Measurements from ENCODE around the gene GARIN5A. TPM values are rescaled to one million over a fixed set of nuclear protein-coding genes. Genes with fewer than 3 reads are reported as not detected.
A peak's percentile ranks its signal among the peaks of the same experiment; 100 is the strongest.

Gene GARIN5A
- total RNA-seq, 4 donors from 2014 or later, result 0.55 to 4.2 (median 0.79) TPM; not detected in 1

DNA sequence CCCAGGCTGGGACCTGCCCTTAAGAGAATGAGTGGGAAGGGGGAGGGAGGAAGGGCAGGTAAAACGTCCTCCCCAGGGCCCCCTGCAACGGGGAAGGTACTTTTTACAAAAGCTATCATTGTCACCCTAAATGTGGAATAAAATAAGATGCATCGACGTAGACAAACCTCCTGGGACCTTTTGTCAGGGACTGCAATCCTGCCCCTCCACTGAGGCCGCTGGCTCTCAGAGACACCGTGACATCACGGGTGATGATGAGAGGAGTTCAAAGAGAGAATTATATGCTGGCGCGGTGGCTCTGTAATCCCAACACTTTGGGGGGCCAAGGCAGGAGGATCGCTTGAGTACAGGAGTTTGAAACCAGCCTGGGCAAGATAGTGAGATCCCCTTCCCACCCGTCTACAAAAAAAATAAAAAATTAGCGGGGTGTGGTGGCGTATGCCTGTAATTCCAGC is 45.7 kb downstream of the GARIN5A start:
- intact Hi-C loops (cut with DNase I; ENCODE audit: low total_unique reads) (no loop called here), in situ Hi-C loops (cut with MboI; ENCODE audit: low pct_ligation_motif_present in 1 of 4, low pct_unique_long_range_greater_than_20kb in 1 of 4, low sequenced_read_pairs in 3 of 4) (no loop called here)
- no peaks in the 10 kb centered on the region for H3K9me3 ChIP-seq
- peak overlapping the region in 2 of 4 donors; percentile 51 to 73 for H3K4me3 ChIP-seq
- H3K4me1 ChIP-seq, result peaks cover 6 to 26% (median 20%) of the 10 kb centered on the region in 4 donors
- 15% methylated on average over 13 of the region's 13 CpGs; no CpG with 5 or more reads in 1 of the 2 donors for WGBS, 2 donors (ENCODE audit: low coverage in 1 of 2)
- H3K27me3 ChIP-seq, result peaks cover 59% of the 10 kb centered on the region
- no peaks in the 10 kb centered on the region for H3K36me3 ChIP-seq
- H3K27ac ChIP-seq, result peak overlapping the region in 3 of 4 donors; percentile 51 to 71 (median 69)
- TF ChIP-seq POLR2AphosphoS5 (IDR thresholded peaks at IDR 0.05), result no peak
- no peak for TF ChIP-seq EP300 (IDR thresholded peaks at IDR 0.05; ENCODE audit: low read depth)
- TF ChIP-seq, protein P1, sequence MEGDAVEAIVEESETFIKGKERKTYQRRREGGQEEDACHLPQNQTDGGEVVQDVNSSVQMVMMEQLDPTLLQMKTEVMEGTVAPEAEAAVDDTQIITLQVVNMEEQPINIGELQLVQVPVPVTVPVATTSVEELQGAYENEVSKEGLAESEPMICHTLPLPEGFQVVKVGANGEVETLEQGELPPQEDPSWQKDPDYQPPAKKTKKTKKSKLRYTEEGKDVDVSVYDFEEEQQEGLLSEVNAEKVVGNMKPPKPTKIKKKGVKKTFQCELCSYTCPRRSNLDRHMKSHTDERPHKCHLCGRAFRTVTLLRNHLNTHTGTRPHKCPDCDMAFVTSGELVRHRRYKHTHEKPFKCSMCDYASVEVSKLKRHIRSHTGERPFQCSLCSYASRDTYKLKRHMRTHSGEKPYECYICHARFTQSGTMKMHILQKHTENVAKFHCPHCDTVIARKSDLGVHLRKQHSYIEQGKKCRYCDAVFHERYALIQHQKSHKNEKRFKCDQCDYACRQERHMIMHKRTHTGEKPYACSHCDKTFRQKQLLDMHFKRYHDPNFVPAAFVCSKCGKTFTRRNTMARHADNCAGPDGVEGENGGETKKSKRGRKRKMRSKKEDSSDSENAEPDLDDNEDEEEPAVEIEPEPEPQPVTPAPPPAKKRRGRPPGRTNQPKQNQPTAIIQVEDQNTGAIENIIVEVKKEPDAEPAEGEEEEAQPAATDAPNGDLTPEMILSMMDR (IDR thresholded peaks at IDR 0.05), result no peak
- no peak for TF ChIP-seq POLR2A (IDR thresholded peaks at IDR 0.05)
- no peak for DNase-seq

DNA sequence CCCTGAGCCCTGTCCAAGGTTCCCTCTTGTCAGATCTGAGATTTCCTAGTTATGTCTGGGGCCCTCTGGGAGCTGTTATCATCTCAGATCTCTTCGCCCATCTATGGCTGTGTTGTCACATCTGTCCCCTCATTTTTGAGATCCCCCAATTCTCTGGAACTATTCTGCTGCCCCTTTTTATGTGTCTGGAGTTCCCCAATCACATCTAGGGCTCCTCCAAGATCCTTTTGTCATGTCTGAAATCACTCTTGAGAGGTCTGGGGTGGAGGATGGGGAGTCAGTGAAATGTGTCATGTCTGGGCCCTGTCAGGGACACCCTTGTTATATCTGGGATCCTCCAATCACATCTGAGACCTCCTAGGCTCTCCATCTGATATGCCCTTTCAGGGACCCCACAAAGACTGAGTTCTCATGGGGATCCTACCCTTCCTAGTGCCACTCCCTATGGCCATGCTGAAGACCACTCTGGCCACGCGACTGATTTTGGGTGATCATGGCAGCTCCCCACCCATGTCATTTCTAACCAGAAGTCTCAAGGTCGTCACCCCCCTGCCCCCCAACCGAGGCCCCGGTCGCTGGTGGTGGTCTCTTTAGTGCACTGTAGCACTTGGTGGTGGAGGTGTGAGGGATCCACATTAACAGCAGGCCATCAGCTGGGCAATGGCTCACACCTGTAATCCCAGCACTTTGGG is 47.7 kb downstream of the GARIN5A start:
- H3K4me1 ChIP-seq, result peaks cover 6 to 31% (median 20%) of the 10 kb centered on the region in 4 donors
- DNase-seq, result no peak
- H3K4me3 ChIP-seq, result no peak overlapping the region
- intact Hi-C loops (cut with DNase I; ENCODE audit: low total_unique reads) (no loop called here), in situ Hi-C loops (cut with MboI; ENCODE audit: low pct_ligation_motif_present in 1 of 4, low pct_unique_long_range_greater_than_20kb in 1 of 4, low sequenced_read_pairs in 3 of 4) (loop anchor here in 1 of 4 donors (10.0 kb wide), 1 partner anchor 64 kb away; the partner anchor contains the start of gene NAPSA)
- WGBS, 2 donors (ENCODE audit: low coverage in 1 of 2), result 67 to 78% methylated on average over 1 to 7 of the region's 7 CpGs
- no peaks in the 10 kb centered on the region for H3K9me3 ChIP-seq
- H3K27ac ChIP-seq, result no peak overlapping the region
- no peaks in the 10 kb centered on the region for H3K36me3 ChIP-seq
- TF ChIP-seq EP300 (IDR thresholded peaks at IDR 0.05; ENCODE audit: low read depth), result no peak
- TF ChIP-seq POLR2A (IDR thresholded peaks at IDR 0.05), result no peak
- TF ChIP-seq POLR2AphosphoS5 (IDR thresholded peaks at IDR 0.05), result no peak
- TF ChIP-seq, protein P1 (IDR thresholded peaks at IDR 0.05), result no peak
- H3K27me3 ChIP-seq, result peaks cover 51% of the 10 kb centered on the region

DNA sequence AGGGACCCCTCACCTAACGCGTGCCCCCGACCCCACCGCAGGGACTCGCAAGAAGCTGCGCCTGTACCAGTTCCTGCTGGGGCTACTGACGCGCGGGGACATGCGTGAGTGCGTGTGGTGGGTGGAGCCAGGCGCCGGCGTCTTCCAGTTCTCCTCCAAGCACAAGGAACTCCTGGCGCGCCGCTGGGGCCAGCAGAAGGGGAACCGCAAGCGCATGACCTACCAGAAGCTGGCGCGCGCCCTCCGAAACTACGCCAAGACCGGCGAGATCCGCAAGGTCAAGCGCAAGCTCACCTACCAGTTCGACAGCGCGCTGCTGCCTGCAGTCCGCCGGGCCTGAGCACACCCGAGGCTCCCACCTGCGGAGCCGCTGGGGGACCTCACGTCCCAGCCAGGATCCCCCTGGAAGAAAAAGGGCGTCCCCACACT is 48.6 kb downstream of the GARIN5A start:
- TF ChIP-seq, protein P1 (IDR thresholded peaks at IDR 0.05), result no peak
- TF ChIP-seq POLR2AphosphoS5 (IDR thresholded peaks at IDR 0.05), result peak; percentile 19 to 46 (median 41)
- no peak for TF ChIP-seq POLR2A (IDR thresholded peaks at IDR 0.05)
- no peak for TF ChIP-seq EP300 (IDR thresholded peaks at IDR 0.05; ENCODE audit: low read depth)
- peak overlapping the region in 3 of 4 donors; percentile 2 to 54 (median 47) for H3K27ac ChIP-seq
- H3K4me3 ChIP-seq, result peak overlapping the region in 3 of 4 donors; percentile 5 to 33 (median 12)
- peaks cover 42% of the 10 kb centered on the region for H3K27me3 ChIP-seq
- peaks cover 6 to 31% (median 20%) of the 10 kb centered on the region in 4 donors for H3K4me1 ChIP-seq
- peak; percentile 81 for DNase-seq
- in situ Hi-C loops (cut with MboI; ENCODE audit: low pct_ligation_motif_present in 1 of 4, low pct_unique_long_range_greater_than_20kb in 1 of 4, low sequenced_read_pairs in 3 of 4) (loop anchor here in 1 of 4 donors (10.0 kb wide), 1 partner anchor 63 kb away; the partner anchor contains the start of gene NAPSA), intact Hi-C loops (cut with DNase I; ENCODE audit: low total_unique reads) (no loop called here)
- no peaks in the 10 kb centered on the region for H3K36me3 ChIP-seq
- H3K9me3 ChIP-seq, result no peaks in the 10 kb centered on the region
- WGBS, 2 donors (ENCODE audit: low coverage in 1 of 2), result 28% methylated on average over 36 of the region's 38 CpGs; no CpG with 5 or more reads in 1 of the 2 donors

DNA sequence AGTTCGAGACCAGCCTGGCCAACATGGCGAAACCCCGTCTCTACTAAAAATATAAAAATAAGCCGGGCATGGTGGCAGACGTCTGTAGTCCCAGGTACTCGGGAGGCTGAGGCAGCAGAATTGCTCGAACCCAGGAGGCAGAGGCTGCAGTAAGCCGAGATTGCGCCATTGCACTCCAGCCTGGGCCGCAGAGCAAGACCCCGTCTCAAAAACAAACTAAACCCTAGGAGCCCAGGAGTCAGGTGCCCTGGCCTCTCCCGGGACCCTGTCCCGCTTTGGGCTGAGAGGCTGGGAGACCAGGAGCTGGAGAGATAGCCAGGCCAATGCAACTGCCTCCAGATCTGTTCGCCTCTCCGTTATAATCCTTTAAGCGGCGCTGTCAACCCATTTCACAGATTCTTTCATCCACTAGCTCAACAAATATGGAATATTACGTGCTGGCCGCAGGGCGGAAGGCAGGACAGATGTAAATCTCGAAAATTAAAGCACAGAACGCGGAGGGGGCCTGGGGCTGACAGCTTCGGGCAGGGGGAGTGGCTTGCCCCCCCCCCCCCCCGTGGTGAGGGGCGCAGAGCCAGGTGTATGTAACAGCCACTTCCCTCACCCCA is 49.2 kb downstream of the GARIN5A start:
- Histone ChIP-seq H3K27me3 (peaks cover 40% of the 10 kb centered on the region), H3K36me3 (no peaks in the 10 kb centered on the region), H3K27ac (peak overlapping the region in 1 of 4 donors; percentile 47), H3K9me3 (no peaks in the 10 kb centered on the region), H3K4me3 (peak overlapping the region in 2 of 4 donors; percentile 5 to 33), H3K4me1 (peaks cover 4 to 27% (median 16%) of the 10 kb centered on the region in 4 donors)
- intact Hi-C loops (cut with DNase I; ENCODE audit: low total_unique reads), result no loop called here
- DNase-seq, result no peak
- WGBS, 2 donors (ENCODE audit: low coverage in 1 of 2), result 85 to 90% methylated on average over 8 to 26 of the region's 26 CpGs
- TF ChIP-seq POLR2AphosphoS5 (IDR thresholded peaks at IDR 0.05) (no peak), POLR2A (IDR thresholded peaks at IDR 0.05) (no peak), EP300 (IDR thresholded peaks at IDR 0.05; ENCODE audit: low read depth) (no peak)
- TF ChIP-seq, protein P1 (IDR thresholded peaks at IDR 0.05), result no peak
- in situ Hi-C loops (cut with MboI; ENCODE audit: low pct_ligation_motif_present in 1 of 4, low pct_unique_long_range_greater_than_20kb in 1 of 4, low sequenced_read_pairs in 3 of 4), result loop anchor here in 1 of 4 donors (10.0 kb wide), 1 partner anchor 63 kb away; the partner anchor contains the start of gene NAPSA
